Stimulated activated CD4-positive, alpha-beta T cell treated with anti-CD3 and anti-CD28 coated beads, TNF-alpha, amount 100 ng/mL, for 4 hours (primary cell): ENCODE data around the gene SLC9A9.

ENCODE experiments used
- DNase-seq, 3 experiments: peaks; one replicate each; pipeline ENCODE4 v3.0.0-alpha.2; 2020; ENCODE audit warnings: low read depth in 3 of 3

The SLC9A9 gene

DNA sequence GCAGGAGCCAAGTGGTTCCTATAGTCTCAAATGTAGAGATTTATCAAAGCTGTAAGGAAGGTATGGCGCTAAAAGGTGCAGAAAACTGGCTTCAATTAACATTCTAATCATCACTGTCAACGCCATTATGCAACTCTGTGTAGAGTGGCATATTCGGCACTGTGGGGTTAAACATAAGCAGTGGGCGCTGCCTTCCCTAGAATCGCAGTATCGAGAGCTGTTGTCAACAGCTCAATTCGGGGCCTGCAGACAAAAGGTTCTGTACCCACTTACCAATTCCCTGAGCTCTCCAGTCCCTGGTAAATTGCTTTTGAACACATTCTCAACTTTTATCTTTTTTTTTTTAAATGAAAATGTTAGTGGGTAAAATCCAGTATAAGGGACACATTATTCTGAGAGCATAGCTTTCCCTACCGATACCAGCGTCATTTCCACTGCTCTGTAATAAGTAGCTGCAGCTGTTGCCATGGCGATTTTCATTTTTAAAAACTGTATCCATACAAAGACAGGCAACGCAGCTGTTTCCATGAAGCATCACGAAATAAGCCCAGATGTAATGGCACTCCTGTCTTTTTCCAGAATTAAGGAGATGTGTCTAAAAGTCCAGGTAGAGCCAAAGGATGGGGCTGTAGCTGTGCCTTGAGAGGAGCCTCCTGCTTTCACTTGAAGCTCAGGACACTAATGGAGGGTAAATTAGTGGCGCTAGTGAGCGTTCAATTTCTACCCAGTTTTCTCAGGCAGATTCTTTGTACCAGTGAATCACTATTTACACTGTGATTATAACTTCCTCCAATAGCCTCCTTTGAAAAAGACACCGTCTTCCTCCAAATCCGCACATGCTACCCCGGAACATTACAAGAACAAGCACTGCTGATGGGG is 250.3 kb downstream of the SLC9A9 start:
- DNase-seq, result no peak

DNA sequence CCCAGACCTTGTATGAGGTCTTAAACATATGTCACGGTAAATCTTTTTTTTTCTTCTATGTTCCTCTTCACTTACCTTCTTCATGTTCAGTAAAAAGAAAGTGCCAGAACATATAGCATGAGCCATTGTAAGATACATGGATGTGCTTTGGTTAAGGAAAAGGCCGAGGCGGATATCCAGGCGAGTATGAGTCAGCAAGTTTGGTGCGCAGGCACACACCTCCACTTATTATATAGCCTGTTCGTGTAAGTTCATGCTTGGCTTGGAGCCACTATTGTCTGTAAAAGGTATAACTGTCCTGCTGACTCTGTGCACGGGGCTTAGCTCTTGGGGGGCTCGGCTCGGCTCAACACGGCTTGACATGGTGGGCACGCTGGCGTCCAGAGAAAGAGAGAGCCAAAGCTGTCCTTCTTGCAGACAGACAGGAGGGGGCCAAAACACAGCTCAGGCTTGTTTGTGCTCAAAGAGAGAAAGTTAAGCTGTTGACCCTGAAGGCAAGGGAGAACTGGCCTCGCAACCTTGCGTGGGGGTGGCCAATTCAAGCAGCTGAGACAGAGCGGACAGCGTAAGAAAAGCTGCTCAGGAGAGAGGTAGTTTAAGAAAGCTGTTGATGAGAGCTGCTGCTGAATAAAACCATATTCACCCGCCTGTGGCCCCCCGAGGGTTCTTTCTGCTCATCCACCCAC is 251.2 kb downstream of the SLC9A9 start:
- DNase-seq, result no peak

DNA sequence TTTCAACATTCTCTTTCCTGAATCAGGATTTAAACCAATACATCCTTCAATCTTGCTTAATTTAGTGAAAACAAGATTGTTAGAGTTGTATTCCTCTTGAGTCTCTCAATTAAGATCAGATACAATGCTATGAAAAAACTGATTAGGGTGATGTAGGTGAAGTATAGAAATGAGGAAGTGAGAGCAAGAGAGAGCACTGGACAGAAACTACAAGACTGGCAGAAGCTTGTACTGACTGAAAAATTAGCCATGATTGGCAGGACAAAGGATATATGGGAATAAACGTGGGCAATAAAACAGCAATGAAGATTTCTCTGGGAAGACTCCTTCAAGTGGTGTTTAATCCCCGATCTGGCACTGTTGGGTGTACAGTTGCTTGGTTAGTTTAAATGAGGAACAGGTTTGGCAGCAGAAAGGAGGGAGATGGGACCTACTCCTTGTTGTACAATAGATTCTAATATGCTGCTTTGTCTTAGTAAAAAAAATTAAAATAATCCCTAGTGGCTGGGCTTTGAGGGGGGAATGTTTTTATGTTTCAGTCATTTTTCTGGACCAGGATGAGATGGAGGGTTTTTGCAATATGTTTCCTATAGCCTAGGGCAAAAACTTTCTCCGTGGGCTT is 252.7 kb downstream of the SLC9A9 start:
- no peak for DNase-seq

DNA sequence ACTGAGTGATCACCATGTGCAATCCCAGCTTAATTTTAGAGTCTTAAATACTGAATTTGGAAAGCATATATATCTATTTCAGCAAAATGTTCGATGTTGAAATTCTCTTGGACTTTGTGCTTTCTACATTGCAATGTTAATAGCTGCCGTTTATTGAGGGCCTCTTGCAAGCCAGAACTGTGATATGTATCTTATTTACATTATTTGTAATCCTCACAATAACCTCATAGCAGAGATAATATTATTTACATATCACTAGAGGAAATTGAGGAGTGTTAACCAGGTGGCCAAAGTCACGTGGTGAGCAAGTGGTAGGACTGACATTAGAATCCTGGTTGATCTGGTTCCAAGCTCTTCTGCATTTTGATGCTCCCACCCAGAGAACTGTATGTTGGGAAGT is 254.1 kb downstream of the SLC9A9 start:
- DNase-seq, result no peak

DNA sequence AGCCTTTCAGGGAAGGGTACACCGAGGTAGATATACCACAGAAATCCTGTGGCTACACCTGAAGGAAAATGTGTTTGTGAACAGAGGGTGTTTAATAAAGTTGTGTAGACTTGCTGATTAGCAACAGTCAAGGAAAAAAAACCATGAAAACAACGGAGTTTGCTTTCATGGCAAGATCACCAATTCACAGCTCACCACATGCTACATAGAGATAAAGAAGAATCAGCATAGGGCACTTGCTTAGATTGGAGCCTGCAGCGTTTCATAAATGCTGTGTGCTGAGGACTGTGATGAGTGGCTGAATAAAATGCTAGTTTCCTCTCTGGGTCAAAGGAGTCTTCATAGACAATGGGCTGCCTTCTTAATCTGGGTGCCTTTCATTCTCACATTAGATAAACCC is 257.6 kb downstream of the SLC9A9 start:
- no peak for DNase-seq

DNA sequence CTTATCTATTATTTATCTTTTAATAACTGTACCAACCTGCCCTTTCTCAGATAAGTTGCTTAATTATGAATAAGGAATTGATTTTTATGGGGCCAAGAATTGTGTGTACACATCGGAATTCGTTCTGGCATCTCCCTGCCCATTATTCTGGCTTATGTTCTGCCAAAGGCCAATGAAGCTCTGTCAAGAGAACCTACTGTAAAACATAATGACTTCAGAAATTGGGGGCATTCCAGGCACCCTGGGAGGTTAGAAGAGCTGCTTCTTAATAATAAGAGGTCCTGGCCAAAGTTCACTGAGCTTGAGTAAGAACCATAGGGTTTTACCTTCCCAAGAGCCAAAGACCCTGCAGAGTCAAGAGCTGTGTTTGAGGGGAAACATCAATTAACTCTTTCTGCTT is 261.7 kb downstream of the SLC9A9 start:
- DNase-seq, result no peak

DNA sequence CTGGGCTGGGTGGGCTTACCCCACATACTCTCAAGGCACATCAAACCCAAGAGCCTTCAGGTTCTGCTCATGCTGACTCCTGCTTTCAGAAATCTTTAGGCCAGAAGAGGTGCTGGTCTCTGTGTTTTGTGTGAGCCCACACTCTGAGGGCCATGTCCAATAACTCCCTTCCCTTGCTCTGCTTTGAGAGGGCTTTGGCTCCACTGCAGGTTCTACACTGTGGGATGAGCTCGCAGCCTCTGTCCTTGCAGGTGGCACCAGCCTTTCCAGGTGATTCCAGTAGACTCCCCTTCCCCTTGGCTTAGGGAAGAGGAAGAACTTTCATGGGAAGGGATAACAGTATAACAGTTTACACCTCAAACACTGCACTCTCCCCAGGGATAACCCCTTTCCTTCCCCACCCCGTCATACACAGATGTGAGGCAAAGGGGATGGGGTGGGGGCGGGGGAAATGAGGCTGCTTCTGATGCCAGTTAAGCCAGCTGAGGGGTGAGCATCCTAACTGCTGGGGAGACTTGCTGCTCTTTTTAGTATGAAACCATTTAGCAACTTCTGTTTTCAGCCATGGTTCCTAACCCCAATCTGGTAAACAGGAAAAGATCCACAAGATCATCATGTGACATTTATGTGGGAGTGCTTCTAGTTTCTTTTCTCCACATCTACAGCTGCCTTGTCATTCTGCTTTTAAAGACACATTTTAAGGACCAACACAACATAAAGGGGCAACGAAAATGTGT is 262.4 kb downstream of the SLC9A9 start:
- DNase-seq, result no peak

DNA sequence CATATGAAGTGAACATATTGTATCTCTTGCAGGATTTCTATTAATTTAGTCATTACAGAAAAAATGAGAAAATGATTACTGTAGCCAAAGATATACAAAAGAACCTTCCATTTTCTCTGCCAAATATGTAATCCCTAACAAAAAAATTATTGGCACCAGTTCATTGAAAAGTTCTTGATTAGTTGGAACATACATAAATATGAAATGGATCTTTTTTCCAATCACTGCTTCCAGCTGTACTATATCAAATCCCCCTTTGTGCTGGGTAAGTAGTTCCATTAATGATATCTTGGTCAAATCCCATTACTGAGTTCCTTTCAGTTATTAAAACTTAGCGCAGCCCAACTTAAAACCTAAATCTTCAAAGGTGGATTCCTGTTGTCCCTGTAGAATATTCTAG is 263.8 kb downstream of the SLC9A9 start:
- no peak for DNase-seq

DNA sequence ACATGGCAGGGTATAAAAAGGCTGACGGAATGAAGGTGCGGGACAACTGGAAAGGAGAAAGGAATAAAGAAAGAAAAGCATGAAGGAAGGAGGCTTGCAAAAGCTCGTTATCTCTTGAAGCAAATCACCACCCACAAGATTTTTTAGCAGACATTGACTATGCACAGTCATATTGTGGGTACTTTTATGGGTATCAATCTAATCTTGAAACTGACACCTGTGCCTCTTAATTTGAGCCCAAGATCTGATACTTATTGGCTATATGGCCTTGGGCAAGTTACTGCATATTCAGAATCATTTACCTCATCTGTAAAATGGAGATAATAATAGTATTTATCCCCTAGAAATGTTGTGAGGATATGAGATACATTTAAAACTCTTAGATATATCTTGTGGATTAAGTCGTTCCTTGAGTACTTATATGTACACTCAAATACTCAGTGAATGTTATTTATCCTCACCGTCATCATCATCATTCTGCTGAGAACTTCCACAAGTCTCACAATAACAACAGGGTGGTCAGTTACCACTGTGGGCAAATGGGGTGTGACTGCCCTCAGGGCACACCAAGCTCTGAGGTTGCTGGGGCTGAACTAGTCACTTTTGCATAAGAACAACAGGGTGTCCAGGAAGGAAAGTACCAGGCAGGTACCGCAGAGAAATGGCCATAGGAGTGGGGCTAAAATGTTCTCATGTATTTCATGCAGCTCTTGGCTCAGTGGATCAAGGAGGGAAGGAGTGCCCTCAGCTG is 266.1 kb downstream of the SLC9A9 start:
- no peak for DNase-seq

DNA sequence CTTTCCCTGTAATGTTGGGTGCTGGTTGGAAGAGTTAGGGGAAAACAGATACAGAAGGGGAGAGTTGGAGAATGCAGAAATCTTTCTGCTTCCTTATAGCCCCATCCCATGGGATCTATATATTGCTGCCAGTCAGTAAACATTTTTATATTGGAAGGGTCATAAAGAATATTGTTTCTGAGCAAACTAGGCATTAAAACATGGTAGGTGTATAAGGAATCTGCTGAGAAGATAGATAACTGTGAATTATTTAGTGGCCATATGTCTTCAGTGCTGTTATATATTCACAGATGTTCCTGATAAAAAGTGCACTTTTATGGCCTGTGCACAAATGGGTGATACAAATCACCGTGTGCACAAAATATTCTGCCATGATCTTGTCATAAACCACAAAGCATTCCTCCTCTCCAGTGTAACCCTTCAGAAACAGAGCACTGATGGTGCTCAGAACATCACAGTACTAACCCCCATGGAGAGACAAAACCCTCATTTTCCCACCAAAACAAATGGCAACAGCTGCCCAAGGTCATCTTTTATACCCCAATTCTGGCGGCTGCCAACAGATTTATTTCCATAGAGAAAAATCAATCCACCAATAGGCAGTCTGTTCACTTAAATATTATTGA is 269.3 kb downstream of the SLC9A9 start:
- no peak for DNase-seq

DNA sequence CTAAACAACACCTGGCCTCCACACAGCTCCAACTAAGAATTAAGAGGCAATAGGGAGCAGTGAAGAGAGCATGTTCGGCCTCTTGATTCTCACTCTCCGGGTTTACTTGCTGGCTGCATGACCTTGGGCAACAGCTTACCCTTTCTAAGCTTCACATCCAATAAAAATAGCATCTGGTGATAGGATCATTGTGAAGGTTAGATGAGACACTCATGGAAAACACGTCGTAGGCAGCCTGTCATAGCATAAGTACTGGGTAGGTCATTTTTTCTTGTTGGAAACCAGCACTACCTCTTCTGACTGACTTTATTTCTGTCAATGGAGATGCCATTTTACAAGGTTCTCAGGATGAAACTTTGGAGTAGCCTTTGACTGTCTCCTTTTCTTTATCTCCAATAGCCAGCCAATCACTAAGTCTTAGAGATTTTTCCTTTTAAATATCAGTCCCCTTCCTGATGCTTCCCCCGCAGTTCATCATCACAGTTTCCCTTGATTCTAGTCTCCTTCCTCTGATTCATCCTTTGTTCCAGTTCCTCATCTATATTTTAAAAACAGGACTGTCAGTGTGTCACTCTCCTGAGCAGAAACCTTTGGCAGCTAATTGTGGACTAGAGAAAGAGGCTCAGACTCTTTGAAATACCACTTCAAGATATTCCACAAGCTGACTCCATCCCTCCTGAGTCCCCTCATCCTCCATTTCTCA is 271.5 kb downstream of the SLC9A9 start:
- DNase-seq, result no peak

DNA sequence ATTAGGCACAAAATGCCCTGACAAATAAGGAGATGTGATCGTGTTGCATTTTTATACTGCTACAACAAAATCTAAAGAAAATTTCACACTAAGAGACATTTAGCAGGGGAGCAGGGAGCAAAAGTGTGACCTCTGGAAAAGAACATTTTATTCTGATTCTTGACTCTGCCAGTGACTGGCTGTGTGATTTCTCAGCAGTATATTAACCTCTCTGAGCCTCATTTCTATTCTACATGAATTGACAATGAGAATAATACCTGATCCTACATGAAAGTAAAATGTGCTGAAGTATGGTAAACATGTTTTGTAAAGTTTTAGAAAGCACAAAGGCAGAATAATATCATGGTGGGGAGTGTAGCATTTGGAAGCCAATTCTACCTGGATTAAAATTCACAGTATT is 273.3 kb downstream of the SLC9A9 start:
- no peak for DNase-seq

DNA sequence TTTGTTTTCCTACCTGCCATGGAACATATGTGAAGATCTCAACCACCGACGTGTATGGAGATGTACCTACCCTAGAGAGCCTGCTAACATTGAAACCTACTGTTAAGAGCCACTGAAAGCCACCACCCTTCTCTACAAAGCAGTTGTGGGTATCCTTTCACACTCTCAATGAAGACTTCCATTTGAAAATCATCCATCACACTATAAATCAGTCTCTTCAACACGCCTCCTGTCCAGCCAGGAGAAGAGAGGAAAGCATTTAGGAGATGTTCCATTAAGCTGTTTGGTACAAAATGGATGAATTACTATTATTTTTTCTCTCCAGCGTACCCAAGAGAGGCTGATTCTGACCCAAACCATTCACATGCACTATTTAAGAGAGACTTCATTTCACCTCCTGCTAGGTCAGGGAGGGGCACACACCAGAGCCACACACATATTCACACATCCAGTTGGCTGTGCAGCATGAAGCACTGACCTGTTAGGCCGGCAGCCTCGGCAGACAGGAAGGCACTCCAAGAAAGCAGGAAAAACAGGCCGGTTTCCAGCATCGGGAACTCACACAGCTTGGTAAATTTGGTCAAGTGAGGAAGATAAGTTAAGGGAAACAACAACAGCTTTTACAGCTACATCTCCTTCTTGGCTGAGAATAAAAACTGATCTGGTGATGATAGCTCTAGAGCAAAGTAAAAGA is 274.5 kb downstream of the SLC9A9 start:
- DNase-seq, result no peak

DNA sequence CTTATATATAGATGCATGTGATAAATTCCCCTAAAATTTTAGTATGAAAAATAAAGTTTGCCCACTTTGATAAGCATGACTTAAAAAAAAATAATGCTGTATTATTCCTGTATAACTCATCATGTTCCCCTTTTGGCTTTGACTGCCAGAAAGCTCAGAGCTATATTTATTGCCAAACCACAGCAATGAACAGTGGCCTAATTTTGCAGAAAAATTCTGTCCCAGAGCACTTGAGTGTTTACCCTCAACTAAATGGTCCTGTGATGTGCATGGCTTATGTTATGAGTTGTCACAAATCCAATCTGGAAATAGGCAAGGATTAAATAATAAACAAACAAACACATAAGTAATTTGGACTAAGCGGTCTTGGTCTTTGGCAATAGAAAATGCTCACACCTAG is 276.7 kb downstream of the SLC9A9 start:
- DNase-seq, result no peak

DNA sequence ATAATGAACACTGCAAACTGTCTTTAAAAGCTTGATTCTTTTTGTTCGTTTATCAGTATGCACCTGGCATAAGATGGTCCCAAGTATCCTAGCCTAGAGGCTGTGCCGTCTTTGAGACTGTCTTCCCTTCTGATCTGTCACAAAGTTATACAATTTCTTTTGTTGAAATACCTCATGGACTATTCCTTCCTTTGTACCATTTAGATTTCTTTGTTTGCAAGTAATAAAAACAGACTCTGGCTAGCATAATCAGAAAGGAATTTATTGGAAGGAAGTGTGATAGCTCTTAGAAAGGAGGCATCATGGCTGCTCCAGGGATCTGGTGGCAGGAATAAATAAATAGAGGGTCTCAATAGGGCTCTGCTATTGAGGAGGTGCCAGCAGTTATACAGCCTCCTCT is 280.4 kb downstream of the SLC9A9 start:
- no peak for DNase-seq

DNA sequence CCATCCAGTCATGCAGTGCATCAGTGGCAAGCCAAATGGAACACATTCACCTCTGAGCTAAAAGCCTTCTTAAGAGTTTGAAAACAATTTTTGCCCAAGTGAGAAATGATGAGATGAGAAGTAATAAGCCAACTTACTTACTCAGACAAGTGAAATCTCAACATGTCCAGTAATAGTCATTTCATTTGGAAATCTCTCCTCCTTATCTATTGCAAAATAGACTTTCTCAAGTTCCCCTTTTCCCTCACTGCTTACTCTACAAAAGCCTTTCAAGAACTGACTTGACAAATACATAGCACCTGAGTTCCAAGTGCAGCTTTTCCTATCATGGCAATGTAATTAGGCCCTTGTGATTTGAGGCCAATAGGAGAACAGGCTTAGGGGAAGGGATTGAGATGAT is 282.3 kb downstream of the SLC9A9 start:
- DNase-seq, result no peak

DNA sequence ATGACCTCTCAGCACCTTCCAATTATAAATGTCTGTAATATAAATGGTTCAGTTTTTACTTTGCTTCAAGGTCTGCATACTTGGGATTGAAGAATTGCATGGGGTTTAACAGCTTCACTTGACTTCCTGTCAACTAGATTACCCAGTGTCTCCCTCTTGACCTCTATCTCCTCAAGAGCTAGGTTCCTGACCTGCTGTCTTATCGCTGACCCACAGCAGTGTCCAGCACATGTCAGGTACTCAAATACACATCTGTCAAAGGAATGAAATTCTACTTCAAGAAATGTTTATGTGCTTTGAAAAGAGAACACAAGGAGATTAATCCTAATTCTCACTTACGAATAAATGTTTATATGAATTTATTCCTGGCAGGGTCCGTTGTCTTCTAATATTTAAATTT is 284.5 kb downstream of the SLC9A9 start:
- DNase-seq, result no peak

DNA sequence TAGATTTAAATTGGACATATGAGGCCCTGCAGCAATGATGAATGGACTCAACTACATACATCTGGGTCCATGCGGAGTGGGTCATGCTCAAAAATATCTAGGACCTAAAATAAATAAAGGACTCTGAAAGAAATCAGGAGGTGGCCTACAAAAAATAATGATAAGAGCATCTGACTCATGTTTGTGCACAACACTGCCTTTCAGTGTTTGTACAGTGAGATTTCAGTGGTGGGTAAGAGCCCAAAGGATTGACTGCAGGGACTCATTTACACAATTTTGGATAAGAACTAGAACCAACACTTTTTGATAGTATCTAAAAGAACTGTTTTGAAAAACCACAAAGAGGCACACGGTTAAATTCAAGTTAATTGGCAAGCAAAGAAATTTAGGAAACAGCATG is 285.5 kb downstream of the SLC9A9 start:
- DNase-seq, result no peak

DNA sequence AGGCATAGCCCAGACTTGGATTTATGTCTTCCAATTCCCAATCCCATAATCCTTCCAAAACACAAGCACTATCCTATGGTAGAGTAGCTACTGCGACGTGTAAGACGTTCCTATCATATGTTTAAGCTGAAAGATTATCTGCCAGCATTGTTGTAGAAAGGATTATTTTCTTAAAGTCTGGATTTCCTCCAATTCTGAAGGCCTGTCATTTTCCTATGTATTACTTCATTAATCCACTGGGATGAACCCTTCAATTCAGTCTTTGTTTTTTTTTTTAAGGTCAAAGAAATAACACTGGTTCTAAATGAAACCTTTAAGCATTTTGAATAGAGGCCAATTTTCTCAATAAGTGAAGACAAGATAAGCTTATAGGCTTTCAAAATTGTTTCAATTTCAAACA is 289.0 kb downstream of the SLC9A9 start:
- DNase-seq, result no peak

DNA sequence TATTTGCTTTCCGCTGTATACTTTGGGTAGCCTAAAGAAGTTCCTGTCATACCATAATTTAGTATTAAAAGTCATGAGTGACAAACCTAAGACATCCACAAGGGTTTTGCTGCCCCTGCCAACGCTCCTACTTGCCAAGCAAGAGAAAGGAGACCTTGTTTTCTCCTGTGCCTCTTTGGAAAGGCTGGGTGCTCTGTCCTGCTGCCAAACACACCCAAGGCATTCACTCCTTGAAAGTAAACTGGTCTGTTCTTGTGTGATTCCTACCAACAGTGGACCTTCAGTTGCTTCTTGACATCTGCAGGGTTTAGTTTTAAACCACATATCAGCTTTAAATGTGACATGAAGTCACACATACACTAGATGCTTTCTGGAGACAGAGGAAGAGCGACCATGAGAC is 295.4 kb downstream of the SLC9A9 start:
- DNase-seq, result no peak
